ENCODE data around the gene BTG1.
"Not testable (repeated sequence)": the region's sequence is repeated elsewhere in the genome, so short reads cannot be mapped to it uniquely, and the experiment has no call there.

BTG1 gene

GRCh38 chr12:92147491-92147890, 1.8 kb upstream of the BTG1 start:
- no peak for DNase-seq

DNA sequence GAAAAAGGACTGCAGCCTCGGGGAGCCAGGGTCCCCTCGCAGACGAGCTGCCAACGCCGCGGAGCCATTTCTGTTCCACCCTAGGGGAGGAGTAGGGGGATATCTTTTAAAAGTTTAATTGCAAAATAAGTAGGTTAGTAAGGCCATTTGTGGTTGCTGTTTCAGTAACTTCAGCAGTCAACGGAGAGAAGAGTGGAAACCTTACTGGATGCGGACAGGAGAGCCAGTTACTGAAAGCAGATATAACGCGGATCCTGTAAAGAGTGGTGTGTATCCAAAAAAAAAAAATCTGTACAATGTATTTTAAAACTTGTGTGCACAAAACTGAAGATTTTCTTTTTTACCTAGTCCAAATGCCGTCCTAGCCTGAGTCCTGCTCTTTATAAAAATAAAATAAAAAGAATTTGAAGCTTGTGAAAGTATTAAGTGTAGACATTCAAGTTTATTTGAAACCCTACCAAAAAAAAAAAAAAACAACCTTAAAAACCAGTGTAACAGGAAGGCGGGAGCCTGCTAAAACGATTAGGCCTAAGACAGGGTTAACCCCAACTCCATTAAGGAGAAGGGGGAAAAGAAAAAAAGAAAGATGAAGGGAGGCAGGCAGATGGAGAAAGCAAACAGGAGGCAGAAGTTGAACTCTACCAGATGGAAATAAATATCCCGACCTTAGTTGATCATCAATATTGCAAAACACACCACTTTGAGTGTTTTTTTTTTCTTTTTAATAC, 1.0 kb upstream of the BTG1 start:
- DNase-seq: no peak

DNA sequence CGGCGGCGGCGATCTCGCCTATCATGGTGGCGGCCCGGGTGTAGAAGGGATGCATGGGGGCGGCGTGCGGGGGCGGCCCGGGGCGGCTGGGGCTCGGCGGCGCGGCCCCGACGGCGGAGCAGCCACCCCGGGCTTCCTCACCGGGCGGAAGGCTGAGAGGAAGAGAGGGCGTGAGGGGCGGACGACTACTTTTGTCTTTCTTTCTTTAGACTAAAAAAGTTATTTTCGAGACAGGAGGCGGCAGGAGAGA, 240 bp downstream of the BTG1 start:
- DNase-seq: no peak

- DNase-seq: peak; percentile 16
Measured at GRCh38 chr12:92144631-92145480, 790 bp downstream of the BTG1 start.

DNA sequence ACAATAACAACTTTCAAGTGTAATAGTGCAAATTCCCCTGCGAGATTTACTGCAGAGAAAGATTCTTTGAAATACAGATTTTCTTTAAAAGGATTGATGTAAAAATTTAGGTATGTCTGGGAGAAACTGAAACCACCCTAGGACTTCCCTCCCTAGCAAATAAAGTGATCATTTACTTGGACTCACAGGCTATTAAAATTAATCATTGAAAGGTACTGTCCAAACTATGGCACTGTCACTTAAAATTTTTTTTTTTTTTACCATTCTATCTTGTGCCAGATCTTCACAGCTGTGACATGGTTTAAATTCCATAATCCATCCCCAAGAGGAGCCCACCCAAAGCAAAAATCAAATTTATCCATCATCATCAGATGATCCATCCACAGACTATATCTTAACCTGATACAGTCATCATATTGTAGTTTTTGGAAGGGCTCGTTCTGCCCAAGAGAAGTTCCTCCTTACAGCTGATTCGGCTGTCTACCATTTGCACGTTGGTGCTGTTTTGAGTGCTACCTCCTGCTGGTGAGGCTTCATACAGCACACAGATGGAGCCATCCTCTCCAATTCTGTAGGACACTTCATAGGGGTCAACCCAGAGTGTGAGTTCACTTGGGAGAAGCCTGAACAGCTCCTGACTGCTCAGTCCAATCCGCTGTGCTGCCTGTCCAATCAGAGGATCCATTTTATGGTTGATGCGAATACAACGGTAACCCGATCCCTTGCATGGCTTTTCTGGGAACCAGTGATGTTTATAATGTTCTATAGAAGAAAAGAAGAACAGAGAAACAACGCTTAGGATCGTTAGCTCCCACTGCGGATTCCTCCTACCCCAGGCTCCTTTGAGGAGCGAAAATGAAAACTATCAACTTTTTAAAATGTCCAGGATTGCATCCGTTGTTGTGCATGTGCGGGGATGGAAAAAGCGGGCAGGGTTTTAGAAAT, 1.7 kb downstream of the BTG1 start:
- DNase-seq: peak; percentile 89

DNA sequence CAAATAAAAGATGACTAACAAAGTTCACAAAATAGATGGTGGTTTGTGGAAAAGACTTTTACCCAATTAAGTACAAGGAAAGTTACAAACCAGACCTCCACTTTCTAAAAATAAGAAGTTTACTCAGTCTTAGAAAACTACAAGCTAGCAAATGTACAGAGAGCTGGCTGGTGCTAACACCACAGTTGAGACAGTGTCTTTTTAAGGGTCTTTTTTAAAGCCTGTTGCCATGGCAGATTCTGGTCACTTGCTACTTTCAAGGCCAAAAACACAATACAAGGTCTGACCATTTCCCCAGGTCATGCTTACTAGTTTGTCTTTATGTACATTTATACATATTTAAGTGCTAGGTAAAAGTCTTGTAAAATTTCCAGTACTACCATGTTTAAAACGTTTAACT, 2.4 kb downstream of the BTG1 start:
- no peak for DNase-seq

DNA sequence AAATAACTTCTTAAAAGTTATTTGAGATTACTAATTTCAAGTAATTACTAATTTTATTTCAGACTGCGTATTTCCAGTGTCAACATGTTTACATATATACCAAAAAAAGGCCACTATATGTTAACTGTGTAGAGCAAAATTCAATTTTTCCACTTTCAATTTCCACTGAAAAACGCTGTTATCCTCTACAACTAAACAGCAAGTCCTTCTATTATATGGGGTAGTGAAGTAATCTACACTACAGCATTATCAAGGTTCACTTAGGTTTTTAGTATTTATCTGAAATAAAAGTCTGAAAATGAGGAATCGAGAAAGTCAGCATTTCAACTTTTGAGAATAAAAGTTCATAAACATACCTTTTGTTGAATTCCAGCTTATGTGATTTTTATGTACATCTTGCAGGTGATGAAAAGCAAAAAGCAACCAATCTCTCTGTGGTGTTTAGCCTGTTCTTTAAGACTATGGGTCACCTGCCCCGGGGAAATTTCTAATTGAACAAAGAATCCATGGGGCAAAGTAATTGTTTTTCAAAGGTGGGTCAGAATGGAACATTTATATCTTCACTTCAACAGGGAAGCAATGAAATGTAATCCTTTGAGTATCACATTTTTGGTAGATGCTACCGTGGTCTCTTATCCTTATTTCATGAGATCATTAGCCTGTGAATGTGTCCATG, 3.3 kb downstream of the BTG1 start:
- DNase-seq: no peak

- no peak for DNase-seq
Measured at GRCh38 chr12:92141591-92142121, 4.0 kb downstream of the BTG1 start.

DNA sequence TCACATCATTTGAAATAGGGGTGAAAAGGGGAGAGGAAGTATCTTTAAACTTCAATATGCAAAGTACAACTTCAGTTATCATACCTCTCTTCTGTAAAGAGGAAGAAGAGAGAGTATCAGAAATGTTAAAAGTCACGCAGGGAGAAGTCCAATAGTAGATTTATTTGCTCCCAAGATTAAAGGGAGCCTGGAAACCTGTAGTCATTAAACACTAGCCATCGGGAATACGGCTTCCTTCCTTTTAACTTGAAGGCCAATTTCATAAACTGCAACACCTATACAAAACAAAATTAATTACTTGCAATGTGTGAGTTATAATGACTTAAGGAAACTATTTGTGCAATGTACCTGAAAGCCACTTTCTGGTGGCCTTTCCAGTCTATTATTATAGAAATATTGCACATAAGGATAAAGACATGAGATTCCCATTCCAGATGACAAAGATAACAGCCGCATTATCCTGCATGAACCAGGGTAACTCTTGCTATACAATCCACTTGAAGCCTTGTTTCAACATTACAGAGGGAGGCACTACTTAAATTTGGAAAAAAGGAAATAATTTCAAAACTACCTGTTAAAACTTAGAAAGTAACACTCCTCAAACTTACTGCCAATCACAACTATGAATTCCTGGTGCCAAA, 4.6 kb downstream of the BTG1 start:
- DNase-seq: no peak

DNA sequence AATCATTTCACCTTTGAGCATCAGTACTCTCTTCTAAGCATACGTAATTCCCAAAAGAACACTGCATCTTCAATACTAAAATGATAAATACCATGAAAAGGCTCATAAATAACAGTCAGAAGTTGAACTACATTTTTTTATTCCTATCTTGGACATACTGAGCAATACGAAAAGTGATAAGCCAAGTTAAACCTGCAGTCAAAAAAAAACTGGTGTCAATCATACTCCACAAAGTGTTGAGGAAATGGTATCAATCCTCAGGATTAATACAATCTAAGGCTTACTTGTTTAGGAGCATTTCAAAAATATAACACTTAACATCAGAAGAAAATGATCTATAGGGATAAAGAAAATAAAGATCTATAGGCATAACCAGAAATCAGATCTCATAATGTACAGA, 5.5 kb downstream of the BTG1 start:
- no peak for DNase-seq

- DNase-seq: no peak
Measured at GRCh38 chr12:92139634-92140150, 6.0 kb downstream of the BTG1 start.

GRCh38 chr12:92138626-92139025, 7.0 kb downstream of the BTG1 start:
- DNase-seq: no peak

DNA sequence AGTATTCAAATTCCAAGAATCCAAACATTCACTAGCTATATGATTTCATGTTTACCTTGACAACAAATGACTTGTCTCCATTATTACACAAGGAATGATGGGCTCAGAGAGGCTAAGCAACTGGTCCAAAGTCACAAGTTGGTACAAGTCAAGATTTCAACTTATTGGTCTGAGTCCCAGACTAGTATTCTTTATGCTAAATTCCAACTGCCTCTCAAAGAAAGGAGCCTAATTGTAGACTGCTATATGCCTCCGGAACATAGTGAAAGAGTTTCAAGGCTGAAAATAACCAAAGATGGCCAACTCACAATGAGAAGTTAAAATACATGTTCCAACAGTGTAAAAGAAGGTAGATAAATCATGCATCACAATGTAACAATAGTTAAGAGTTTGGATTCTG, 7.5 kb downstream of the BTG1 start:
- no peak for DNase-seq

DNA sequence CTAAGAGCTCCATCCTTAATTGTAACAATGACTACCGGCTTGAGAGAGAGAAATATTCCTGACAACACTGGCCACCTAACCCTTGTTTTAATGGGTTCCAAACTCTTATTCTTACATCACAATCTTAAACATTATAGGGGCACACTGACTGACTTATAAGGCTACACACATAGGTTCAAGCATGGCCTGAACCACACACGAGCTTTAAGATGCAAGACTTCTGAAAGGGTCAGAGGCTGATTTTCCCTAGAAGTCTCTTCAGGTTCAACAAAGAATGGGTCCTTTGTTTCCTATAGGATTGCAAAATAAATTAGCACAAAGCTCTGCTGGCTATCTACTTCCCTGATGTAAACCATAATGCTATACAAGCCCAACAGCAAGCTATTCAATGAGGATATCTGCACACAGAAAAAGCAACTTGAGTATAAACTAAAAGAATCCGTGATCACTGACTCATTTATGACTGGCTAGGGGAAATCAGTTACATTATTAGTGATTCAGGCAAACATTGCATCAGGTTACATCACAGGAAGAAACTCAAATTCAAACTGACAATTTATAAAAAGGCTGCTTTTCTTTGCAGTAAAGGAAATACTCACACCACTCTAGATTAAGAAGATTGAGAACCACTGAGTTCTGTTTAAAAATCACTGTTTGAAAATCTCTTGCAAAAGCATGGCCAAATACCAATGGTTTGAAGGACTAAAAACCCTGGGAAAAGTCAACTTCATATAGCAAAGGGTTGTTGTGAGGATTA, 8.5 kb downstream of the BTG1 start:
- DNase-seq: peak; percentile 80

GRCh38 chr12:92136026-92136730, 9.5 kb downstream of the BTG1 start:
- DNase-seq: no peak

GRCh38 chr12:92135541-92135940, 10.1 kb downstream of the BTG1 start:
- not testable (repeated sequence) for DNase-seq

DNA sequence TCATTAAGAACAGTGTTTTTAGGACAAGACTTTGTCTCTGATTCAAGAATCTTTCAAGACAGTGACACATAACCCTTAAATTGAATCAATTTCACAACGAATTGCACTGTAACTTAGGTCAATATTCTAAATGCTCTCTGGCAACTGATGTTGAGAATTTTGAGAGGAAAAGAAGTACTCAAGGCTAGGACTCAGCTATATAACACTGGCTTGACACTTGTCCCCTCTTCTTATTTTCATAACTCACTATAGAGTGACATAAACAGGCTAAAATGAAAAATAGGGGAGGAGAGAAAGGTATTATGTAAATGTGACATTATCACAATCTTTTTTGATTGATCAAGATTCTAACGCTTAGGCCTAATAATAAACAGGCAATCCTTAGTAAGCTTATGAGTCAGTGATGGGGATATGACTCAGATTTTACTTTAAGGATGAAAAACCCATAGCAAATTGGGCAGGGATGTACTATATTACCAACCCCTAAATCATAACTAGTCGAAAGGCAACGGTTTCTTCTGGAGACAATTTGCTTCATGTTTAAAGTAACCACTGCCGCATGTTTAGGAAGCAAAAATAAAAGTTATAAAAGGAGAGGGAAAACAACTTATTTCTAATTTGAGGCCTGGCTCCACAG, 10.9 kb downstream of the BTG1 start:
- peak; percentile 28 for DNase-seq

DNA sequence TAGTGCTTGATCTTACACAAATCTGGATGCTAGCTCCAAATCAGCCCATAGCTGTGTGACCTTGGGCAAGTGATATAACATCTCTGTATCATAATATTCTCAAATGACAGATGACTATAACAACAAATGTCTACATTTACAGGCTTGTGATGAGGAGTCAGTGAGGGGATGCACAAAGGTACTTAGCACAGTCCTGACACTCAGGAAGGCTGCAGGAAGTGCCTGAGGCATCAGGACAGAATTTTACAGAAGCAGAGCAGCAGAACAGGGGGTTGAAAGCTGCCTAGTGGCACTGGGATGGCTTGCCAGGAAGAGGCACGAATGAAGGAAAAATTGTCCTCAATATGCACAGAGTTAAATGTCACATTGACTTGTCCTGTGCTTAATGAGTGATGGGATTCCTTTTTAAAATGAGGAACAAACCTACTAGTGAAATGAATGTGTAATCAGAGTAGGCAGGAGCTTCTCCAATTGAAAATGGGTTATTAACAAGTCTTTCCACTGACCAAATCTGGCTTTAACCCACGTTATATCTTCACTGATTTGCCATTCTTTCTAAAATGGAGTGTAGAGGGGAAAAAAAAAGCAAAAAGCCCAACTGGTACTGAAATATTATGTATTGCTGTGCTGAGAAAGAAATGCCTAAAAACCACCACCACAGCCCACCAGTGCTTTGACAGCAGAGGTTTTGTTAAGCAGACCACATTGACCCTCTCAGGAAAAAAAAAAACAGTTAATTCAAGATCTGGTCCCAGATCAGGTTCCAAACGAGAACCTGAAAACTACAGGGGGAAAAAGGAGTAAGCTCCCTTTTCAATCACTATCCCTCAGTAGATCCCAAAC, 11.6 kb downstream of the BTG1 start:
- no peak for DNase-seq

DNA sequence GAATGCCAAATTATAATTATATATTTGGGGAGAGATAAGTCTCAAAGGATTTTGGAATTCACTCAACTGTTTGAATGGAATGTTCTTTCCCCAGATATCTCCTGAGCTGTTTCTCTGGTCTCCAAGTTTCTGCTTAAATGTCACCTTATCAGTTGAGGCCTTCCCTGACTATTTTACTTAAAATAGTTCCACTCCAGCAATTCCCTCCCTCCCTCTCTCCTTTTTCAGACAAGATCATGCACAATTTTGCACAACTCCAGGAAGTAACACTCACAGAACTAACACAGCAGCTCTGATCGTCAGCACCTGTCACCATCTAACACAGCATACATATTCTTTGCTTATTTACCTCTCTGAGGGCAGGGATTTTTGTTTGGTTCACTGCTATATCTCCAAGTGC, 12.5 kb downstream of the BTG1 start:
- no peak for DNase-seq
